Keratinocyte (primary cell): ENCODE measurements around the gene PAGE4.

Experiments
- EZH2 ChIP-seq: IDR thresholded peaks from one replicate; pipeline ENCODE4 v1.6.1; 2012; ENCODE audit warnings: inconsistent platforms, mild to moderate bottlenecking, low read length, moderate library complexity
- TF ChIP-seq, protein P1 (sequence below), 3 experiments: IDR thresholded peaks in 1 of 3; conservative IDR thresholded peaks in 1 of 3; optimal IDR thresholded peaks in 1 of 3; 2 replicates in 2 of 3; 3 replicates in 1 of 3; pipeline versions ENCODE3 to v1.5.1; 2011; ENCODE audit warnings: low read length in 3 of 3, mild to moderate bottlenecking in 3 of 3, moderate library complexity in 2 of 3, control low read depth in 1 of 3, inconsistent platforms in 1 of 3; ENCODE audit not compliant: insufficient read depth in 2 of 3; ENCODE audit errors: extremely low read depth in 1 of 3

DNA sequence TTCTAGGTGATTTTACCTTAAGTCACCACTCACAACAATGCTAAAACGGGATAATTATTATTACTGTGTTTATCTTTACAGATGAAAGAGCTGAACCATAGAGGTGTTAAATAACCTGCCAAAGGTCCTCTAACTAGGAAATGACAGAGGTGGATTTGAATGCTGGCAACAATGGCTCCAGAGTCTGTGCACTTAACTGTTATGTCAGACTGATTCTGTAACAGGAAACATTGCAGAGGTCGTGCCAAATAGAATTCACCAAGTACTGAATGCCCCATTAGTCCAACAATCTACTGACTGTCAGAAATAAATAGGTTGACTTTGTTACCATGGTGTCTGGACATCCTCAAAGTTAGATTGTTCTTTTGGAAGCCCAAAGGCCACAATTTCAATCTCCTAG lies 29.2 kb downstream of the PAGE4 start:
- no peak for TF ChIP-seq EZH2
- TF ChIP-seq, protein P1, sequence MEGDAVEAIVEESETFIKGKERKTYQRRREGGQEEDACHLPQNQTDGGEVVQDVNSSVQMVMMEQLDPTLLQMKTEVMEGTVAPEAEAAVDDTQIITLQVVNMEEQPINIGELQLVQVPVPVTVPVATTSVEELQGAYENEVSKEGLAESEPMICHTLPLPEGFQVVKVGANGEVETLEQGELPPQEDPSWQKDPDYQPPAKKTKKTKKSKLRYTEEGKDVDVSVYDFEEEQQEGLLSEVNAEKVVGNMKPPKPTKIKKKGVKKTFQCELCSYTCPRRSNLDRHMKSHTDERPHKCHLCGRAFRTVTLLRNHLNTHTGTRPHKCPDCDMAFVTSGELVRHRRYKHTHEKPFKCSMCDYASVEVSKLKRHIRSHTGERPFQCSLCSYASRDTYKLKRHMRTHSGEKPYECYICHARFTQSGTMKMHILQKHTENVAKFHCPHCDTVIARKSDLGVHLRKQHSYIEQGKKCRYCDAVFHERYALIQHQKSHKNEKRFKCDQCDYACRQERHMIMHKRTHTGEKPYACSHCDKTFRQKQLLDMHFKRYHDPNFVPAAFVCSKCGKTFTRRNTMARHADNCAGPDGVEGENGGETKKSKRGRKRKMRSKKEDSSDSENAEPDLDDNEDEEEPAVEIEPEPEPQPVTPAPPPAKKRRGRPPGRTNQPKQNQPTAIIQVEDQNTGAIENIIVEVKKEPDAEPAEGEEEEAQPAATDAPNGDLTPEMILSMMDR (optimal IDR thresholded peaks at IDR 0.05 in 1 of 3, IDR thresholded peaks at IDR 0.05 in 1 of 3, conservative IDR thresholded peaks at IDR 0.05 in 1 of 3; ENCODE audit: extremely low read depth in 1 of 3, insufficient read depth in 2 of 3, low read length in 3 of 3), result no peak
